HG03159 (cell line): Measurements from ENCODE around the gene ZNF791.
"Not testable (repeated sequence)": the region's sequence is repeated elsewhere in the genome, so short reads cannot be mapped to it uniquely, and the experiment has no call there.

Experiments
- ATAC-seq: cut with Tn5 transposase; IDR thresholded peaks from one replicate; pipeline ENCODE4 v1.9.1; 2021; ENCODE audit warnings: mild to moderate bottlenecking, moderate library complexity; ENCODE audit not compliant: unreplicated experiment

ZNF791 gene

DNA sequence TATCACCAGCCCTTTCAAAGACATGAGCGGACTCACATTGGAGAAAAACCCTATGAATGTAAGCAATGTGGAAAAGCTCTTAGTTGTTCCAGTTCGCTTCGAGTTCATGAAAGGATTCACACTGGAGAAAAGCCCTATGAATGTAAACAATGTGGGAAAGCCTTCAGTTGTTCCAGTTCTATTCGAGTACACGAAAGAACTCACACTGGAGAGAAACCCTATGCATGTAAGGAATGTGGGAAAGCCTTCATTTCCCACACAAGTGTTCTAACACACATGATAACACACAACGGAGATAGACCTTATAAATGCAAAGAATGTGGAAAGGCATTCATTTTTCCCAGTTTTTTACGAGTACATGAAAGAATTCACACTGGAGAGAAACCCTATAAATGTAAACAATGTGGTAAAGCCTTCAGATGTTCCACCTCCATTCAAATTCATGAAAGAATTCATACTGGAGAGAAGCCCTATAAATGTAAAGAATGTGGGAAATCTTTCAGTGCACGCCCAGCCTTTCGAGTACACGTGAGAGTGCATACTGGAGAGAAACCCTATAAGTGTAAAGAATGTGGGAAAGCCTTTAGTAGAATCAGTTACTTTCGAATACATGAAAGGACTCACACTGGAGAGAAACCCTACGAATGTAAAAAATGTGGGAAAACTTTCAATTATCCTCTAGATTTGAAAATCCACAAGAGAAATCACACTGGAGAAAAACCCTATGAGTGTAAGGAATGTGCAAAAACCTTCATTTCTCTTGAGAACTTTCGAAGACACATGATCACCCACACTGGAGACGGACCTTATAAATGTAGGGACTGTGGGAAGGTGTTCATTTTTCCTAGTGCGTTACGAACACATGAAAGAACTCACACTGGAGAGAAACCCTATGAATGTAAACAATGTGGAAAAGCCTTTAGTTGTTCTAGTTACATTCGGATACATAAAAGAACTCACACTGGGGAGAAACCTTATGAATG is 17.6 kb downstream of the ZNF791 start:
- no peak for ATAC-seq

DNA sequence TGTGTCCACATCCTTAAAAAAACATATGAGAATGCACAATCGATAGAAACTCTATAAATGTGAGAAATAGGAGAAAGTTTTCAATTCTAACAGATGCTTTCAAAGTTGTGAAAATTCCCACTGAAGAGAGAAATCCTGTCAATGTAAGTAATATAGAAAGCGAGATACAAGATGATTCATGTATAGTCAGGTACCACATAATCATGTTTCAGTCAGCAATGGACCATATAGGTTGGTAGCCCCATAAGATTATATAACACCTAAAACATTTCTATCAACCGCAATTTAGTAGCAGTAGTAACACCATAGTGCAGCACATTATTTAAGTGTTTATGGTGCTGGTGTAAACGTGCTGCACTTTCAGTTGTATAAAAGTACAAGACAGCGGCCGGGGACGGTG is 18.5 kb downstream of the ZNF791 start:
- no peak for ATAC-seq

DNA sequence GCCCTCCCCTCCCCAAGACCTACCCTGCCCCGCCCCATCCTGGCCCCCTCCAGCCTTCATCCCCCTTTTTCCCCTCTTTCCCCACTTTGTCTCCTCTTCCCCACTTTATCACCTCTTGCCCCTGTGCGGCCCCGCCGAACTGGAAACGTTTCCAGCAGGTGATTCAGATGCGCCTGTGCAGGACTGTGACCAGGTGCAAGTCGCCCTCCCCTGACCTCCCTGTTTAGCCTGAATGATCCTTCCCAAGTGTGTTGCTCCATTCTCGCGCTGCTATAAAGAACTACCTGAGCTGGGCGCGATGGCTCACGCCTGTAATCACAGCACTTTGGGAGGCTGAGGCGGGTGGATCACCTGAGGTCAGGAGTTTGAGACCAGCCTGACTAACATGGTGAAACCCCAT is 25.9 kb downstream of the ZNF791 start:
- ATAC-seq, result no peak

DNA sequence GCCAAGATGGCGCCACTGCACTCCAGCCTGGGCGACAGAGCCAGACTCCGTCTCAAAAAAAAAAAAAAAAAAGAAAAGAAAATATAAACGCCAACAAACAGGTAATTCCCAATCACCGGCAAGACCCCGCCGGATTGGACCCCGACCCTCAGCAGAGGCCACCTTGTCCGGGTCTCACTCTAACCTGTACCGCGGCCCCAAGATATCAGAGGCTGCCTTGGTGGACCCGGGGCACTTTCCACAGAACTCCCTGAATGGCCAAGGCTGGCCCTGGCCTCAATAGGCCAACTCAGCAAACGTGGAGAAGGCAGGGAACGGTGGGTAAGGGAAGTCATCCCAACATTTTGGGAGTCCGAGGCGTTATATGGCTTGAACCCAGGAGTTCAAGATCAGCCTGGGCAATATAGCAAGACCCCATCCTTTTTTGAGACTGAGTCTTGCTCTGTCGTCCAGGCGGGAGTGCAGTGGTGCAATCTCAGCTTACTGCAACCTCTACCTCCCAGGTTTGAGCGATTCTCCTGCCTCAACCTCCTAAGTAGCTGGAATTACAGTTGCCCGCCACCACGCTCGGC is 28.0 kb downstream of the ZNF791 start:
- no peak for ATAC-seq

DNA sequence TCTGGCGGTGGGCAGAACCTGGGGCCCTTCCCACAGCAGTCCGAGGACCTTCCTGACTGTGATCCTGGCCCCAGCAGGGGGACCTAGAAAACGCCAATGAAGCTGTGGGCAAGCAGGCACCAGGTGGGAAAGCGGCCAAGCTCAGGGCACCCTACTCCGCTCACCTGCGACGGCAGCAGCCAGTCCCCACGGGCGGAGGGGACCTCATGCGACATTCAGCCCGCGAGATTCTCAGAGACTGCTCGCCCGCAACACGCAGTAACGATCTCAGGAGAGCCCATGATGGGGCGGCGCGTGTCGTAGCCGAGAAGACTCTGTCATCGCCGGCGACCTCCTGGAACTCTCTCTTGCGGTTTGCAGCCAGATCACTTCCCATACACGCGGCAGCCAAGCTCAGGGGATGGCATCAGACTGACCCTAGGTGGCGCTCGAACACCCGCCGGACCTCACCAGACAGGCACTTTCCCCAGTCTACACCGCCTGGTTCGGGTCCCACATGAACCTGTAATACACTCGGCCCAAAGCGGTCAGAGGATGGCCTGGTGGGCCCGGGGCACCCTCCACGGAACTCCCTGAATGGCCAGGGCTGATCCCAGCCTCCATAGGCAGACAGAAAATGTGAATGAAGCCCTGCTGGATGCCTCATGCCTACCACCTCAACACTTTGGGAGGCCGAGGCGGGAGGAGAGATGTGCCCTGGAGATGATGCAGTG is 29.3 kb downstream of the ZNF791 start:
- no peak for ATAC-seq

DNA sequence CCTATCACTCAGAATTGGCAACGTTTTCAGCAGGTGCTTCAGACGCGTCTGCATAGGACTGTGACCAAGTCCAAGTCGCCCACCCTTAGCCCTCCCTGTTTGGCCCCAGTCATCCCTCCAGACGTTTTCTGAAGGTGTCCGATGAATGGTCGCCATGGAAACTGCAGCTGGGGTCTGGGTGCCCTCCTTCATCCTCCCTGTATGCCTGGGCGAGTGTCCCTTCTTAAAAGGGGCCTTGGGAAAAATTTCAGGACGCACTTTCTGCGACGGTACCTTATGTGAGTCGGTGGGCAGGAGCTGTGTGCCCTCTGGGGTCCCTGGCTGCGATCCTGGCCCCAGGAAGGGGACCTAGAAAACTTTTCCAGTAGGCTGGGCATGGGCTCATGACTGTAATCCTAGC is 30.7 kb downstream of the ZNF791 start:
- no peak for ATAC-seq

DNA sequence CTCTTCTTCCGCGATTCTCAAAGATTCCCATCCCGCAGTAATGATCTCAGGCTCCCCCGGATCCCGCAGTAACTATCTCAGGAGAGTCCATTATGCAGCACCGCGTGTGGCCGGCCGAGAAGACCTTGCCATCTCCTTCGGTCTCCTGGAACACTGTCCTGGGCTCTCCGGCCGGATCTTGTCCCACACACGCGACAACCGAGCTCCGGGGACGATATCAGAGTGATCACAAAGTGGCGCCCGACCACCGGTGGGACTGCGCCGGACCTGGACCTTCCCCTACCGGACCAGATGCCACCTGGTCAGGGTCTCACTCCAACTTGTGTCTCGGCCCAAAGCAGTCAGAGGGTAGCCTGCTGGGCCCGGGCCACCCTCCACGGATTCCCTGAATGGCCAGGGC is 31.8 kb downstream of the ZNF791 start:
- ATAC-seq, result no peak

DNA sequence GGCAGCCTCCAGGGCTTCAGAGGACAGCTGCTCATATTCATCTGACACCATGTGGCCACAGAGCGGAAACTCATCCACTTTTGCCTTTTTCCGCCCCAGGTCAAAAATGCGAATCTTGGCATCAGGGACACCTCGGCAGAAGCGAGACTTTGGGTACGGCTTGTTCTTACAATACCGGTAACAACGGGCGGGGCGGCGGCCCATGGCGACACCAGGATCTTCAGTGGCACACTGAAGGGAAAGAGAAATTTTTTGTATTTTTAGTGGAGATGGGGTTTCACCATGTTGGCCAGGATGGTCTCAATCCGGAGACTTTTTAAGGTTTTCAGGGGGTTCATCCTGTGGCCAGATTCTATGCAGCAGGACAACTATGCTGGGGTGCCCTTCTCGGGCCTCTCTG is 33.0 kb downstream of the ZNF791 start:
- ATAC-seq, result not testable (repeated sequence)

DNA sequence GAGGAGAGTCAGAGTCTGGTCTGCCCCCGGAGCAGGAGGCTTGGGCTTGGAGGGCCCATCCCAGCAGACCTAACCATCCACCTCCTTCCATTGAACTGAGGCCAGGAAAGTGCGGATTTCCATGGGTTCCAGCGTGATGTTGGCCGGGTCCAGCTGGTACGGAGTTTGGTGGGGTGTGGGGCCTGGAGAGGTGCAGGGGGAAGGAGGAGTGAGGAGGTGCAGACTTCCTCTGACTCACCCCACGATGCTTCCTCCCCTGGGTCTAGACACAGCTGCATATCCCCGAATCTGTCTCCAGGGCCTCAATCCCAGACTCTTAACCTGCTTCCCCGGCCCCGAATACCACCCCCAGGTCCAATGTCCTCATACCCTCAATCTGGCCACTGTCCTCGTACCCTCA is 35.8 kb downstream of the ZNF791 start:
- no peak for ATAC-seq

DNA sequence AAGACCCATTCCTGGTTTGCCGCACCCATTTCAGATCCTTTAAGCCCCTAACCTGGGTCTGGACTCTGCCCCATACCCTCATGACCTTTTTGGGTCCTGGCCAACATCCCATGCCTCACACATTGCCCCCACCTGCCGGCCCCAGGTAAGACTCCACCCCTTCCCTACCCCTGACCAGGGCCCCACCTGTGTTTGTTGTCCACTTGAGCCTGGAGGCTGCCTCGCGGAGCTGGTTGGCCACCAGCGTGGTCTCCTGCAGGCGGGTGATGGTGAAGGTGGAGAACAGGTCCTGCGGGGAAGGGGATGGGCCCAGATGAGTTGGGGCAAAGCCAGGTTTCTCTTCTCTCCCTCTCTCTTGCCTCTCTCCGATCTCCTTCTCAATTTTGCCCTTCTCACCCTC is 36.3 kb downstream of the ZNF791 start:
- no peak for ATAC-seq

DNA sequence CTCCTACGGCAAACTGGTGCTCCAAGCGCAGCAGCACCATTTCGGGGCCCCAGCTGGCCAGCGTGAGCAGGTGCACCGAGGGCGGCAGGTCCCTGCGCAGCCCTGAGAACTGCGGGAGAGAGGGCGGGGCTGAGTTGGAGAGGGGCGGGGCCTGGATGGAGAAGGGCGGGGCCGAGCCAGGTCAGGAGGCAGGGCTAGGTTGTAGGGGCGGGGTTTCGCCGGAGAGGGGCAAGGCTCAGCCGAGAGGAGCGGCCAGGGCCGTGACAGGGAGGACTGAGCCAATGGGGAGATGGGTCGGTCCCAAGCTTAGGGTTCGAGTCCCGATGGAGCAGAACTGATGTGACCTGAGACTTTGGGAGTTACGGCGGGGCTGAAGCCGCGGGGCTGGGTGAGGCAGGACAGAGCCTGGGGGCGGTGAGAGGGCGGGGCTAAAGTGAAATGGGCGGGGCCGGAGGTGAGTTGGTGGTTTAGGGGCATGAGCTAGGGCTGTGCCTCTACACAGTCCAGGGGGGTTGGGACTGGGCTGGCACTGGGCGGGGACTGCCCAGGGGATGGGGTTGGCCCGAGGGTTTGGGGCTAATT is 36.9 kb downstream of the ZNF791 start:
- no peak for ATAC-seq

DNA sequence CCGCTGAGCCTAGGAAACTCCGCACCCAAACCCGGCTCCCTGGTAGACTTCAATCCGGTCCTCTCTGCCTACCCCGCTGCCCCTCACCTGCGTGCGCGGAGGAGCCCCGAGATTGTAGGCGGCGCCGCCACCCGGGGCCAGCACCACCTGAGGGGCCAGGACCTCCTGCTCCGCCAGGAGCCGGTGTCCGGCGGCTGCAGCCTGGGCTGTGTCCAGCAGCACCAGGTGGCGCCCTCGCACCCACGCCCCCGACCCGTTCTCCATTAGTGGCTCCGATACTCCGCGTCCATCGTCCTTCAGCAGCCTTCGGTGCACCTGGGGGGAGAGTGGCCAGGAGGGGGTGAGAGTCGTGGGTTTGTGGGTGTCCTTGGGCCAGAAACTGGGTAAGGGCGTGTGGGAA is 37.4 kb downstream of the ZNF791 start:
- ATAC-seq, result no peak

DNA sequence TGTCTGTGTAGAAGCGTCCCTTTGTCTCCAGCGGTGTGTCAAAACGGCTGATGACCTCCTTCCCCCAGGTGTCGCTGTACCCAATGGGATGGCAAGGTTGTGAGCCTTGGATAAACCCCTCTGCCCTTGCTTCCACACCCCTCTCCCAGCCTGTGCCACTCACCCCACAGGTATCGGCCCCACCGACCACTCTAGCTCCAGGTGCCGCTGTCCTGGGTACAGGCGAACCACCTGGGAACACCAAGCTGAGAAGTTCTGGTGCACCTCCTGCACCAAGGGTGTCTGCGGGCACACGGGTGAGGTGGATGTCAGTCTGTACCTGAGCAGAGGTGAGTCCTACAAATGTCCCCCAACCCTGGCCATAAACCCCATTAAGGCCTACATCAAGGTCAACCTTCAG is 39.2 kb downstream of the ZNF791 start:
- no peak for ATAC-seq

DNA sequence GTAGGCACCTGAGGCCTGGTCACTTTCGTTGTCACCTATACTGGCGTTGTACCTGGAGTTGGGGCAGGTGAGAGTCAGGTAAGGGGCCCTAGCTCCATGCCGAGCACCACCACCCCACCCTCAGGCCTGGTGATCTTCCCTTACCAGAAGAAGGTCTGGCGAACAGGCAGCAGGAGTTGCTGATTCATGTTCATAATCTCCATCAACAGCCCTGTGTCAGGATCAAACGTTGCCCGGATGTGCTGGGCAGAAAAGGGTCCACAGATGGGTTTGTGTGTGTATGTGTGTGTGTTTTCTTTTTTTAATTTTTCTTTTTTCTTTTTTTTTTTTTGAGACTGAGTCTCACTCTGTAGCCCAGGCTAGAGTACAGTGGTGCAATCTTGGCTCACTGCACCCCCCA is 41.5 kb downstream of the ZNF791 start:
- no peak for ATAC-seq

DNA sequence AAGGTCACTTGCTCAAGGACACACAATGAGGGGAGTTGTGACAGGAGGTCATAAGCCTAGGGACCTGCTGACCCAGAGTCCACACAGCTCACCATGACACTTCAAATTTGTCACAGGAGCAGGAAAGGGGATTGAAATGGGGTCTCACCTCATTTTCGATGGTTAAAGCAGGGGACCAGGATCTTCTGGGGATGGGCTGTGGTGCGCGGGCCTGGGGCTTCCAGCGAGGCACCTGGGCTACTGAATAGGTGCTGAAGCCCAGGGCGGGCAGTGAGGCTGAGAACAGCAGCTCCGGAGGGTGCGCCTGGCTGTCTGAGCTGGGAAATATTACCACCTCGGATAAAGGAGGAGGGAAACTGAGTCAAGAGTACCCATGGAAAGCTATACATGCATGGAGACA is 44.8 kb downstream of the ZNF791 start:
- ATAC-seq, result no peak

DNA sequence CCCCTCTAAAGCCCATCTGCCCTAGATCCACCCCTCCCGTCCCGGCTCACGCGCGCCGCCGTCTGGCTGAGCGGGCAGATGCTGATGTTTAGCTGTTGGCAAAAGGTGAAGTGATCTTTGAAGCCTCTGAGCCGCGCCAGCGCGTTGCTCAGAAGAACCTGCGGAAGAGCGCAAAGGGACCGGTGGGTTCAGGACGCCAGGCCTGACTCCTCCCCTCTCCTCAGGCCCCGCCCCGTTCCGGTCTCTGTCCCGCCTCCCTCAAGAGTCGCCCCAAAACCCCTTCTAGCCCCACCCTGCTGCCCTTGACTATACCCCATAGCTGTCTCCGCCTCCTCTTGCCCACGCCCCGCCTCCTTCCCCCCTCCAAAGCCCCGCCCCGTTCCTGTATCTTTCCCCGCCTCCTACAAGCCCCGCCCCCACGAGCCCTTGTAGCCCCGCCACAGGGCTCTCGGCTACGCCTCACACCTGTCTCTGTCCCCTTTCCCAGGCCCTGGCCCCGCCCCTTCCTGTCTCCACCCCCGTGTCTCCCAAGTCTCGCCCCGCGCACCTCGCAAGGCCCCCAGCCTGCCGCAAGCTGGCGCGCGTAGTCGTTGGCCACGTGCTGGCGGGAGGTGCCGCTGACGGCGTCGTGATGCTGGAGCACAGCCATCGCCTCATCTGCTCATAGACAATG is 46.3 kb downstream of the ZNF791 start:
- no peak for ATAC-seq

DNA sequence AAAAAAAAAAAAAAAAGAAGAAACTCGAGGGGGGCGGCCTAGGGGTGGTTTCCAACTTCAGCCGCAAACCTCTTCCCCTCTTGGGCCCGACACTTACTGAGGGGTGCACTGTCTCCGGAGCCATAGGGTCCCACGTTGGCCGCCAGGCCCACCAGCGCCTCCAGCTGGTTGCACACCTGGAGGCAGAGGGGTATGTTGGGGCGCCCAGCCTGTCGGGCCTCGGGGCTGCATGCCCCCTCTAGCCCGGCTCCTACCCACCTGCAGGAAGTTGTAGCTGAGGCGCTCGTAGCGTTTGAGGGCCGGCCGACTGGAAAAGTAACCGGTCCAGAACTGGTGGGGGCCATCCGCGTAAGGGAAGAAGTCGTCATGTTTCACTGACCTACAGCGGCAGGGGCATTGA is 47.2 kb downstream of the ZNF791 start:
- no peak for ATAC-seq

DNA sequence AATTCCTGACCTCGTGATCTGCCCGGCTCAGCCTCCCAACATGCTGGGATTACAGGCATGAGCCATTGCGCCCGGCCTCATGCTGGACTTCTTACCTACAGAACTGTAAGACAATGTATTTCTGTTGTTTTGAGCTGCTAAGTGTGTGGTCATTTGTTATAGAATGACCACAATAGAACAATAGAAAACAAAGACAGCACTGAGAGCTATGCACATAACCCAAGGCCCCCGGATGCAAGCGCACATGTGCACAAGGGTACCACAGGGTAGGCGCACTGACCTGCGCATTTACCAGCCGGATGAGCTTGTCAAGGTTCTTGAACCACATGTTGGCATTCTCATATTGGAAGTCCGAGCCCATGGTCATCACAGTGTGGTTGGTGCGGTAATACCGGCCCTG is 50.3 kb downstream of the ZNF791 start:
- ATAC-seq, result no peak

DNA sequence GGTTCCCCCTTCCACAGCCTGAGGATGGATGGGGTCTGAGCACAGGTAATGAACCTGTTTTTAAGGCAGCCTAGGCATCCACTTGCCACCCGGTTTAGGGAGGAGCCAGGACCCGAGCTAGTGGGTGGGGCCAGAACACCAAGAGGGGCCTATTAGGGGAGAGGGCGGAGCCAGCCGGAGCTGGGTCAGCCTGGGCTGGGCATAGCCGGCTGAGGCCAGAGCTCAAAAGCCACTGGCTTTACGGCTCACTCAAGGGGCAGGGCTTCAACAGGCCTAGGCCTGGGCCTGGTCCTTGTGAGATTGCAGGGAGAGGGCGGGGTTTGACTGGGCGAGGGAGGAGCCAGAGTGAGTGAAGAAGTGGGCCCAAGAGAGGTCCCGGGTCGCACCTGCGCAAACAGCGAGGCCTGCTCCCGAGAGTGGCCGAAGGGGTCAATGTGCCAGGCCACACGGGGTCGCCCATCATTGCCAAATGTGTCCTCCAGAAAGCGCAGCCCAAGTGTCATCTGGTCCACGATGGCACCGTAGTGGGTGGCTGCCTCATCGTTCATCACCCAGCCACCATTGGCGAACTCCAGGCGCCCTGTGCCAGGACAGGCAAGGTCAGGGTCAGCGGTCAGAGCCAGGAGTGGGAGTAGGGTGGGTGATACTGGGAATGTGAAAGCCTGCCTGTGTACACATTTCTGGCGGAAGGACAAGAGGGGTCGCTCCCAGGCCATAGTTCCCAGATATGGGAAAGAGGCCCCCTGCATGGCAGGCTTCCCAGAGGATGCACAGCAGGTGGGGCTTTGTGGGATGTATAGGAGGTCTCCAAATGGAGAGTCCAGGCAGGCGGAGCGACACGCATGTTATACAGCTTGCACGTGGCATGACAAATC is 53.9 kb downstream of the ZNF791 start:
- no peak for ATAC-seq

DNA sequence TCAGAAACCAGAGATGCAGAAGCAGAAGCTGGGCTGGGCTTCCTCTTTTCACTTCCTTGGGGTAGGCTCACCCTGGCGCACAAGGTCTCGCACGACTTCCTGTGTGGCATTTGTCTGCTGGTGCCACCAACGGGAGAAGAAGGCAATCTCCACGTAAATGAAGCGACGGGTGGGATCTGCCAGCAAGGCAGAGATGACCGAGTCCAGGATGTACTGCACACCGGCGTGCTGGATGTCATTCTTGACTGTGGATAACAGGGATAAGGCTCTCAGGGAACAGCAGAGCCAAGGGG is 54.5 kb downstream of the ZNF791 start:
- no peak for ATAC-seq
